ENCODE measurements around the gene FOXL1. TPM values are rescaled to one million over a fixed set of nuclear protein-coding genes. Genes with fewer than 3 reads are reported as not detected.

The FOXL1 gene
- total RNA-seq, 1 experiment from 2014 or later: 7.5 TPM

DNA sequence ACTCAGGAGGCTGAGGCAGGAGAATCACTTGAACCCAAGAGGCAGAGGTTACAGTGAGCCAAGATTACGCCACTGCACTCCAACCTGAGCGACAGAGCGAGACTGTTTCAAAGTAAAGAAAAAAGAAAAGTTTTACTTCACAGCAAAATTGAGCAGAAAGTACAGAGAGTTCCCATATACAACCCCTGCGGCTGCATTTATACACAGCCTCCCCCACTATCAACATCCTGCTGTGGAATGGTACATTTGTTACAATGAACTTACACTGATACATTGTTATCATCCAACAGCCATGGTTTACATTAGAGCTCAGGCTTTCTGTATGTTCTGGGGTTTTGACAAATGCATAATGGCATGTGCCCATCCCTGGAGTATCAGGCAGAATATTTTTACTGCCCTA lies 20.8 kb upstream of the FOXL1 start (continued):
- TF ChIP-seq REST (IDR thresholded peaks at IDR 0.05; ENCODE audit: low read depth) (no peak), ZFX (IDR thresholded peaks at IDR 0.05) (no peak)

GRCh38 chr16:86558355-86559193 lies 19.8 kb upstream of the FOXL1 start:
- H3K9me2 ChIP-seq (ENCODE audit: insufficient read depth): no peaks in the 10 kb centered on the region
- H3K9me3 ChIP-seq (ENCODE audit: control insufficient read depth in 1 of 2, insufficient read depth in 1 of 2, low read depth in 1 of 2, low read length in 2 of 2): no peaks in the 10 kb centered on the region
- H3K79me2 ChIP-seq (ENCODE audit: insufficient read depth, low read length): peaks cover 12% of the 10 kb centered on the region
- H3K4me1 ChIP-seq (ENCODE audit: control insufficient read depth in 1 of 2, insufficient read depth in 2 of 2, low read length in 2 of 2): peaks cover 9 to 22% of the 10 kb centered on the region in 2 experiments
- RAD21 ChIA-PET (ENCODE audit: low non-redundant PET in 1 of 2, low total read pairs in 2 of 2, uncharacterized antibody in 2 of 2, unreplicated experiment in 2 of 2): no interaction called here
- H3K36me3 ChIP-seq (ENCODE audit: control insufficient read depth in 1 of 2, insufficient read depth in 2 of 2, low read length in 2 of 2): no peaks in the 10 kb centered on the region; a peak in 1 of 4 replicates
- intact Hi-C loops (cut with micrococcal nuclease): no loop called here
- H4K20me1 ChIP-seq (ENCODE audit: insufficient read depth): no peaks in the 10 kb centered on the region
- no peak overlapping the region for H3K27ac ChIP-seq (ENCODE audit: low read depth, low read length)
- ATAC-seq (no peak), DNase-seq (ENCODE audit: low read depth, low spot score) (no peak)
- H3K4me3 ChIP-seq (replicated peaks in 1 of 2; ENCODE audit: low read depth in 1 of 2, low read length in 2 of 2): no peak overlapping the region
- H3K27me3 ChIP-seq (ENCODE audit: insufficient read depth, low read length): peaks cover 4% of the 10 kb centered on the region; the same call in 1 of the 2 replicates
- TF ChIP-seq CTCF (IDR thresholded peaks at IDR 0.05 in 2 of 3, conservative IDR thresholded peaks at IDR 0.05 in 1 of 3; ENCODE audit: borderline replicate concordance in 1 of 3, insufficient read depth in 1 of 3, low read depth in 2 of 3, low read length in 2 of 3): no peak
- no peak for TF ChIP-seq SIN3A (IDR thresholded peaks at IDR 0.05; ENCODE audit: low read depth)
- TF ChIP-seq ELF1 (IDR thresholded peaks at IDR 0.05; ENCODE audit: borderline replicate concordance, low read depth): no peak
- no peak for TF ChIP-seq JUND (IDR thresholded peaks at IDR 0.05)
- TF ChIP-seq, protein P1, sequence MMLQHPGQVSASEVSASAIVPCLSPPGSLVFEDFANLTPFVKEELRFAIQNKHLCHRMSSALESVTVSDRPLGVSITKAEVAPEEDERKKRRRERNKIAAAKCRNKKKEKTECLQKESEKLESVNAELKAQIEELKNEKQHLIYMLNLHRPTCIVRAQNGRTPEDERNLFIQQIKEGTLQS (IDR thresholded peaks at IDR 0.05): no peak
- no peak for TF ChIP-seq REST (IDR thresholded peaks at IDR 0.05; ENCODE audit: low read depth)
- TF ChIP-seq FOSL1 (IDR thresholded peaks at IDR 0.05; ENCODE audit: low read depth): no peak
- no peak for TF ChIP-seq TCF7L2 (IDR thresholded peaks at IDR 0.05; ENCODE audit: borderline replicate concordance, extremely low read depth, insufficient read depth, insufficient read length)
- TF ChIP-seq CEBPB (IDR thresholded peaks at IDR 0.05; ENCODE audit: low read depth): no peak
- TF ChIP-seq ZNF274 (IDR thresholded peaks at IDR 0.05; ENCODE audit: low read depth, low read length): no peak
- no peak for TF ChIP-seq EGR1 (IDR thresholded peaks at IDR 0.05; ENCODE audit: low read depth)
- TF ChIP-seq MAX (IDR thresholded peaks at IDR 0.05): no peak
- H3K9ac ChIP-seq (ENCODE audit: low read length): no peak overlapping the region
- no peak overlapping the region for H2AFZ ChIP-seq (ENCODE audit: low read depth, low read length, poor library complexity, severe bottlenecking)
- CTCF ChIA-PET: interaction anchor here (1.6 to 2.0 kb wide), 3 partner anchors 316 to 645 kb away, joined by 4 to 5 read pairs (median 4); no protein-coding TSS in a partner anchor
- no TSS peak for BruUV-seq (replicated peaks)
- no peak overlapping the region for H3K4me2 ChIP-seq (ENCODE audit: low read length)
- POLR2A ChIA-PET: no interaction called here

Measured in HCT116 (cell line).